SKM-1 treated with dmso at 0.1 percent for 144 hours (cell line): ENCODE data around the gene DNPEP.
"Not testable (repeated sequence)": the region's sequence is repeated elsewhere in the genome, so short reads cannot be mapped to it uniquely, and the experiment has no call there.

Source experiments
- DNase-seq: peaks from one replicate; lab custom pipeline; 2025; ENCODE audit not compliant: unreplicated experiment; lab: John Stamatoyannopoulos, UW

DNPEP gene

DNA sequence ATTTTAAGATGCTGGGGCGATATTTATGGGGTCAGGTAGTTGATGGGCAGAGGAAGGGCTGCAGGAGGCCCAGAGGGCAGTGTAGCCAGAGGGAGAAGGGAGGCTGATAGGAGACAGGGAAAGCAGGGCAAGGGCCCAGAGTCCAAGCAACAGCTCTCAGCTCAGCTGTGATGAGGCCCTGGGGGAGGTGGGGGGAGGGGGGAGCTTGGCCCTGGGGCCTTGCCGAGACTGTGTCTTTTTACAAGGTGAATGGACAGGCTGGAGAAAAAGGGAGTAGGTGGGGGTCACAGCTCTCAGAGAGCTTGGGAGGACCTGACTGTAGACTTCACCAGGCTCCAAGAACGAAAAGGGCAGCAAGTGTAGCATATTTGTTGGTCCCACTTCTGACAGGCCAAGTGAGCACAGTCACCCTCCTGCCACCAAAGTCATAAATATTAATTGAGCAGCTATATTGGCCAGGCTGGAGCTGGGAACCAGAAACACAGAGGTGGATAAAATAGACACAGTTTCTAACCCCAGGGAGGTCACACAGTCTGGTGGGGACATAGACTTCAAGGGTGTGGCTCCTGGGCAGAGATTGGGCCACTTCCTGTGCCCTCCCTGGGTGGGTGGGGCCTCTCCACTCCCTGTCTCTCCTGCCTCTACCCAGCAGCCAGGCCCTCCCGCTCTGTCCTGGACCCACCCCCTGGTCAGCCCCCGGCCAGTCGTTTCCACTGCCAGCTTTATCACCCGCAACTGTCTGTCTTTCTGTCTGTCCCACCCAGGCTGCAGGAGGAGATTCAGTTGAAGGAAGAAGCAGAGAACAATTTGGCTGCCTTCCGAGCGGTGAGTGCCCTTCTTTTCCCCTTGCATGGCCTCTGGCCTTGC is 31.9 kb upstream of the DNPEP start:
- DNase-seq = peak; percentile 24

DNA sequence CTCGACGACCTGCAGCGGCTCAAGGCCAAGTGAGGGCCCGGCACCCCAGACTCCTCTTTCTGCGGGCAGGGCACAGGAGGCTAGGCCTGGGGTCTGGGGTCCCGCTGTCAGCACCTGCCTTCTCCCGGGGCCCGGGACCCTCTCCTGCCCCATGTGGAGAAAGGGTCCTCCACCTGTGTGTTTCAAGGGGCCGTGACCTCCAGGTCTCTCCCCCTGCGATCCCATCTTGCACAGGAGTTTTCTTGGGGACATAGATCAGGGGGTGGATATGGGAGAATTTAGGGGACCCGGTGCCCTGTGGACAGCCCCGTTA is 31.3 kb upstream of the DNPEP start:
- no peak for DNase-seq

DNA sequence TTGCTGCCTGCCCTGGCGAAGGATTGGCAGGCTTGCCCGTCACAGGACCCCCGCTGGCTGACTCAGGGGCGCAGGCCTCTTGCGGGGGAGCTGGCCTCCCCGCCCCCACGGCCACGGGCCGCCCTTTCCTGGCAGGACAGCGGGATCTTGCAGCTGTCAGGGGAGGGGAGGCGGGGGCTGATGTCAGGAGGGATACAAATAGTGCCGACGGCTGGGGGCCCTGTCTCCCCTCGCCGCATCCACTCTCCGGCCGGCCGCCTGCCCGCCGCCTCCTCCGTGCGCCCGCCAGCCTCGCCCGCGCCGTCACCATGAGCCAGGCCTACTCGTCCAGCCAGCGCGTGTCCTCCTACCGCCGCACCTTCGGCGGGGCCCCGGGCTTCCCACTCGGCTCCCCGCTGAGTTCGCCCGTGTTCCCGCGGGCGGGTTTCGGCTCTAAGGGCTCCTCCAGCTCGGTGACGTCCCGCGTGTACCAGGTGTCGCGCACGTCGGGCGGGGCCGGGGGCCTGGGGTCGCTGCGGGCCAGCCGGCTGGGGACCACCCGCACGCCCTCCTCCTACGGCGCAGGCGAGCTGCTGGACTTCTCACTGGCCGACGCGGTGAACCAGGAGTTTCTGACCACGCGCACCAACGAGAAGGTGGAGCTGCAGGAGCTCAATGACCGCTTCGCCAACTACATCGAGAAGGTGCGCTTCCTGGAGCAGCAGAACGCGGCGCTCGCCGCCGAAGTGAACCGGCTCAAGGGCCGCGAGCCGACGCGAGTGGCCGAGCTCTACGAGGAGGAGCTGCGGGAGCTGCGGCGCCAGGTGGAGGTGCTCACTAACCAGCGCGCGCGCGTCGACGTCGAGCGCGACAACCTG is 30.7 kb upstream of the DNPEP start, which contains the start of gene DES:
DES (plus strand) TSS at position 223 of the 857 bp plus-strand sequence; CDS start at position 309, 86 bp downstream.
- no peak for DNase-seq

DNA sequence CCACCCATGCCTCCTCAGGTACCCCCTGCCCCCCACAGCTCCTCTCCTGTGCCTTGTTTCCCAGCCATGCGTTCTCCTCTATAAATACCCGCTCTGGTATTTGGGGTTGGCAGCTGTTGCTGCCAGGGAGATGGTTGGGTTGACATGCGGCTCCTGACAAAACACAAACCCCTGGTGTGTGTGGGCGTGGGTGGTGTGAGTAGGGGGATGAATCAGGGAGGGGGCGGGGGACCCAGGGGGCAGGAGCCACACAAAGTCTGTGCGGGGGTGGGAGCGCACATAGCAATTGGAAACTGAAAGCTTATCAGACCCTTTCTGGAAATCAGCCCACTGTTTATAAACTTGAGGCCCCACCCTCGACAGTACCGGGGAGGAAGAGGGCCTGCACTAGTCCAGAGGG is 29.7 kb upstream of the DNPEP start:
- DNase-seq = no peak

- DNase-seq = no peak
Measured at GRCh38 chr2:219416938-219417337, 29.2 kb upstream of the DNPEP start.

GRCh38 chr2:219416235-219416602 is 28.5 kb upstream of the DNPEP start:
- no peak for DNase-seq

GRCh38 chr2:219415580-219416234 is 28.0 kb upstream of the DNPEP start:
- no peak for DNase-seq

GRCh38 chr2:219414857-219415256 is 27.1 kb upstream of the DNPEP start:
- DNase-seq = no peak

- DNase-seq = no peak
Measured at GRCh38 chr2:219410390-219410789, 22.7 kb upstream of the DNPEP start.

DNA sequence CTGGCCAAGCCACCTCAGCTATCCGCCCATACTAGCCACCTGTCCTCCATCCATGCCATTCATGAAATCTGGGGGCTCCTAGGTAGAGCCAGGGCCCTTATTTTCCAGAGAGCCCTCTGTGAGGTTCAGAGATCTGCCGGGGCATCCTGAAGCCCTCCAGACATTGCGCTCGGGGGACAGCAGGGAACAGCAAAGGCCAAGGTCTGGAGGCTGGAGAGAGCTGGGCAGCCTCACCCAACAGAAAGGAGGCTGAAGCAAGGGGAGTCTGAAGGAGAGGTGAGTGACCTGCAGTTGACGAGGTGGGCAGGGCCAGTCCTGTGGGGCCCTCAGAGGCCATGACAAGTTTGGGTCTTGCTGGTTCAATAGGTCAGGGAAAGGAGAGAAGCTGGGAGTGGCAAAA is 21.9 kb upstream of the DNPEP start:
- DNase-seq = no peak

- DNase-seq = no peak
Measured at GRCh38 chr2:219408631-219409030, 20.9 kb upstream of the DNPEP start.

GRCh38 chr2:219408204-219408603 is 20.5 kb upstream of the DNPEP start:
- no peak for DNase-seq

GRCh38 chr2:219407343-219407742 is 19.6 kb upstream of the DNPEP start:
- not testable (repeated sequence) for DNase-seq

GRCh38 chr2:219406861-219407230 is 19.1 kb upstream of the DNPEP start:
- DNase-seq = no peak

- no peak for DNase-seq
Measured at GRCh38 chr2:219405958-219406860, 18.5 kb upstream of the DNPEP start.

DNA sequence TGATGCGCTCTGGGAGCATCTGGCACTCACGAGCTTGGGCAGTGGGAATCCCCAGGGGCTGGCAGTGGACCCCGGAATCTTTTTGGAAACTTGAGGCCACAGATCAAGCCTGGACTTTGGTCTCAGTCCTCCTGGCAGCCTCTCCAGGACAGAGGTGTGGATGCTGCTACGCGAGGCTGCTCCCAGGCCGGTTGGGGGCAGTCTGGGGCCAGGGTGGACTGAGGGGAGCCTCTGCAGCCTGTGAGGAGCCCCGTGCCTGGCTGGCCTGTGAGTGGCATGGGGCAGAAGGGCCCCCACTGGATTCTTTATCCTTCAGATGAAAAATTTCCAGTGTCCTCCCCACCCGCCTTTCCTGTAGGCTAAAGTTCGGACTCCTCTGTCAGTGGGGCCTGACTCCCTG is 17.7 kb upstream of the DNPEP start:
- no peak for DNase-seq

- no peak for DNase-seq
Measured at GRCh38 chr2:219404954-219405353, 17.2 kb upstream of the DNPEP start.

GRCh38 chr2:219404291-219404910 is 16.7 kb upstream of the DNPEP start:
- no peak for DNase-seq

- DNase-seq = no peak
Measured at GRCh38 chr2:219403861-219404260, 16.1 kb upstream of the DNPEP start.
